Epithelial cell of proximal tubule (primary cell): Measurements from ENCODE around the gene ASXL2. TPM values are rescaled to one million over a fixed set of nuclear protein-coding genes. Genes with fewer than 3 reads are reported as not detected.

Experiments used
- DNase-seq: peaks from one replicate; pipeline ENCODE4 v3.0.0-alpha.2; 2011; ENCODE audit warnings: low read depth
- H3K4me3 ChIP-seq: 2 replicates; pipeline ENCODE4 v1.5.1; 2011; ENCODE audit warnings: low read depth, mild to moderate bottlenecking, low read length
- CTCF ChIP-seq: conservative IDR thresholded peaks from 2 replicates; pipeline ENCODE4 v1.5.1; 2012; ENCODE audit warnings: low read depth, mild to moderate bottlenecking, low read length
- total RNA-seq: library from RNA; depleted of rRNA; stranded (reverse); fragments of >200 nt; gene quantifications from 2 replicates; pipeline ENCODE4 v1.2.3, GENCODE V29; 2015

Gene ASXL2
- total RNA-seq, 1 donor from 2014 or later: 10.1 TPM

GRCh38 chr2:25877431-25878360, 591 bp downstream of the ASXL2 start:
- TF ChIP-seq CTCF: no peak
- H3K4me3 ChIP-seq: peak overlapping the region; percentile 97
- DNase-seq: no peak

- TF ChIP-seq CTCF: no peak
- H3K4me3 ChIP-seq: no peak overlapping the region
- no peak for DNase-seq
Observed at GRCh38 chr2:25872134-25872533, 6.2 kb downstream of the ASXL2 start.

- no peak for DNase-seq
- TF ChIP-seq CTCF: no peak
- H3K4me3 ChIP-seq: no peak overlapping the region
Observed at GRCh38 chr2:25867396-25868003, 10.8 kb downstream of the ASXL2 start.

- peak; percentile 10 for TF ChIP-seq CTCF
- H3K4me3 ChIP-seq: no peak overlapping the region
- no peak for DNase-seq
Observed at GRCh38 chr2:25856377-25856776, 21.9 kb downstream of the ASXL2 start.

- no peak for TF ChIP-seq CTCF
- H3K4me3 ChIP-seq: no peak overlapping the region
- DNase-seq: no peak
Observed at GRCh38 chr2:25855065-25855464, 23.2 kb downstream of the ASXL2 start.

GRCh38 chr2:25854613-25855012, 23.7 kb downstream of the ASXL2 start:
- no peak for DNase-seq
- TF ChIP-seq CTCF: no peak
- H3K4me3 ChIP-seq: no peak overlapping the region
